Activated CD8-positive, alpha-beta memory T cell treated with anti-CD3 and anti-CD28 coated beads, Interleukin-2, amount 50 U/mL, for 48 hours (primary cell): ENCODE results near the gene FOXN1.
A peak's percentile ranks its signal among the peaks of the same experiment; 100 is the strongest.

Experiments
- DNase-seq: peaks from one replicate; pipeline ENCODE4 v3.0.0-alpha.2; 2020

FOXN1 gene

DNA sequence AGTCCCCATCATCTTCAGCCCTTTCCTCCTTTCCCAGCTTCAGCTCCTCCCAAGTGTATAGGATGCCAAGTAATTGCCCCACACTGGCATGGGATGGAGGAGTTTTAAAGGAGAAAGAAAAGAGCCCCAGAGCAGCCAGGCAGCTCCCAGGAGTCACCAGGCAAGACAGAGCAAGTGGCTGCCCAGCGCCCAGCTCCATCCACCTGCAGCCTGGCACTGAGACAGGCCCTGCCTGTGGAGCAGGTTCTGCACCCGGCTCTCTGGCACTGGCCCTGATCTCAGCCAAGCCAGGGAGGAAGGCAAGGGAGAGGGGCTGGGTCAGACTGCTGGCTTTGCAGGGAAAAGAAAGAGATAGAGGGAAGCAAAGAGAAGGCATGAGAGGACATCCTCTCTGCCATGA, 21.7 kb downstream of the FOXN1 start:
- DNase-seq = no peak

DNA sequence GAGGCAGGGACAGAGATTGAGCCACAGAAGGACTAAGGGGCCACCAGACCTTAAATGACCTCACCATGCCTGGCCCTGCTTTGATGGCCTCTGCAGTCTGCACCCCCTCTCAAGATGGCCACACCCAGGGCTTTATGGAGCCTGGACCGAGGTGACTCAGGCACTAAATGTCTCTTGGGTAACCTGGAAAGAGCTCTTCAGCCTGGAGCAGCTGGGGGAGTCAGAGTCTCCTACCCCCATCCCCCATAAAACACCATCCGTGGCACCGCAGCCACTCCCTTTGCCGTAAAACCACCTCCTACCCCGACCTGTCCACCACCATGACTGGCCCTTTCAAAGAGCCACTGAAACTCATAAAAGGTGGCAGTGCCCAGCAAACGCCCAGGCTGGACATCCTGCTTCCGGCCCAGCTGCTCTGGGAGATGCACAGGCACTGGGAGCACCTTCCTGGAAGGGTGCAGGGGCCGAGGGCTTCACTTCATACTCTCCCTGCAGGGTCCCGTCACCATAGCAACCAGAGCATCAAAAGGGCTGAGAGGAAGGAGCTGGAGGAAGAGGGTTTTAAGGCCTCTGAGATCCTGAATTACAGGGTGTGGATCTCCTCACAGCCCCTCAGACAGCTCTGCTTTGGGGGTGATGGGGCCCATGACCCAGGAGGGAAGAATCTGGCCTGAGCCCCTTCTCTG, 22.3 kb downstream of the FOXN1 start:
- no peak for DNase-seq

DNA sequence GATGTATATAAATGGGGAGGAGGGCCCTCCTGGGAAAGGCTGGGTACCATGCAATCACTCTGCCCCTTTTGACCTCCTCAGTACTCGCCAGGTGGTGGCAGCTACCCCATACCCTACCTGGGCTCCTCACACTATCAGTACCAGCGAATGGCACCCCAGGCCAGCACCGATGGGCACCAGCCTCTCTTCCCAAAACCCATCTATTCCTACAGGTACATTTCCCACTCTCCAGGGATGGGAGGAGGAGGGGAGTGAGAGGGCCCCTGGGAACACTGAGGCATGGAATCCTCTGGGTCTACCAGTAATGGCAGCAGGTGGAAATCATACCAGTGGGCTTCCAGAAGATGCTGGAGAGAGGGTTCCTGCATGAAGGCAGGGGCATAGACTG, 22.9 kb downstream of the FOXN1 start:
- no peak for DNase-seq

DNA sequence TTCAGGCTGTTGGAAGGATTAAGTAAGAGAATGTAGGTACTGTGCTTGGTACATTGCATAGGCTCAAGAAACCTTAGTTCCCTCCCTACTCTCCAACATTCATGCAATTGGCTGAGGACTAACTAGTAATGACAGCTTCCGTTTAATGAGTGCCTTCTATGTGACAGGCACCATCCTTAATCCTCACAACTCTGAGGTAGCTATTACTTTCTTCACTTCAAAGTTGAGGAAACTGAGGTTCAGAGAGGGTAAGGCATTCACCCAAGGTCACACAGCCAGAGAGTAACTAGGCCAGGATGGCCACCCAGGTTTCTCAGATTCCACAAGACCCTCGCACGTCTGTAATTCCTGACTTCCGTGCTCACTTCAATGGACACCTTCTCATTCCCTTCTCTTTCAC, 24.1 kb downstream of the FOXN1 start:
- no peak for DNase-seq

DNA sequence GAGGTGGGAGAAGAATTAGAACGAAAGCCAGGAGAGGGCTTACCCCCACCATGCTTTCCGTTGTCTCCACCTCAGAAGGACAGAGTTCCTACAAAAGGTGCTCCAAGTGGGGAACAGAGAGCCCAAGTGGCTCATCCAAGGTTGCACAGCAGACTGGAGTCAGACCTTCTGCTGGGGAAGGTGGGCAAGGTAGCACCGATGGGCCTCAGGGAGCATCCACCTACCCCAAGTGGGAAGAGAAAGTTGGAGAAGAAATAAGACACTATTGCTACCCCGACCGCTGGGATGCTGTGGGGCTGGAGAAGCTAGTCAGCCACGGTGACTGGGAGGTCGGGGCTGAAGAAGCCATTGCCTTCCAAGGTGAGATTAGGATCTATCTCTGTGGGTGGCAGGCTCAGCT, 24.8 kb downstream of the FOXN1 start:
- no peak for DNase-seq

DNA sequence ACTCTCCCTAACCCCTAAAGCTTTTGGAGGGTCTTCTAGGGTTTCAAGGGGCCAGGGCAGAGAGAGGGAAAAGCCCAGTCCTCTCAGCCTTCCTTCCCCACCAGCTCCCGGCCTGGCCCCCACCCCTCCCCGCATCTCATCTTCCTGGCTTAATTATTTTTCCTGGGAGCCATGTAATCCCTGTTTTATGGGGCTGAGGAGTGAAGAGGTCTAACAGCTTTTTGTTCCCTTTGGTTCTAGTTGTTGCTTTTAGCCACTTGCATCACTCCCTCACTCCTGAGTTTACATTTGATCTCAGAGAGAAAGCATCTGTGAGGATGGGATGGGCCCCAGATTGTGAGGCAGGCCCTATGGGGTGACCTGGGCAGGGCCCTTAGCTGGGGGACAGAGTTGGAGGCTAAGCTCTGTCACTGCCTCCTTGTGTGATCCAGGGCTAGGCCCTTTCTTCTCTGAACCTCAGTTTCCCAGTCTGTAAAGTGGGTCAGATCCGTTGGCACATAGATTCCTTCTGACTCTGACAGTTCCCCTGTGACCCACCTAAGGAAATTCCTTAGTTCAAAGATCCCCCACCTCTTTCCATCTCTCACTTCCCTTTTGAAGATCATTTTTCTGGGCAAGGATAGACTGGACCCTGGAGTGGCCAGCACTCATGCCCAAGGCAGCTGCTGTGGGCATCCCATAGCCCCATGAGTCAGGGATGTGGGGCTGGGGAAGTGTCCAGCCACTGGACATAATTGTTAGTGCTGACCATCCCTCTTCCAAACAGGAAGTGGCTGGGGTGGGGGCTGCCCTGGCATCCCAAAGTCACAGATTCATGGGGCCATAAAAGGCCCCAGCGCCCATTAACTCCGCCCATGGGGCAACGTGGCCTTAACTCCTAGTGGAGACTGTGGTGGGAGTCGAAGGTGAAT, 26.2 kb downstream of the FOXN1 start:
- no peak for DNase-seq

DNA sequence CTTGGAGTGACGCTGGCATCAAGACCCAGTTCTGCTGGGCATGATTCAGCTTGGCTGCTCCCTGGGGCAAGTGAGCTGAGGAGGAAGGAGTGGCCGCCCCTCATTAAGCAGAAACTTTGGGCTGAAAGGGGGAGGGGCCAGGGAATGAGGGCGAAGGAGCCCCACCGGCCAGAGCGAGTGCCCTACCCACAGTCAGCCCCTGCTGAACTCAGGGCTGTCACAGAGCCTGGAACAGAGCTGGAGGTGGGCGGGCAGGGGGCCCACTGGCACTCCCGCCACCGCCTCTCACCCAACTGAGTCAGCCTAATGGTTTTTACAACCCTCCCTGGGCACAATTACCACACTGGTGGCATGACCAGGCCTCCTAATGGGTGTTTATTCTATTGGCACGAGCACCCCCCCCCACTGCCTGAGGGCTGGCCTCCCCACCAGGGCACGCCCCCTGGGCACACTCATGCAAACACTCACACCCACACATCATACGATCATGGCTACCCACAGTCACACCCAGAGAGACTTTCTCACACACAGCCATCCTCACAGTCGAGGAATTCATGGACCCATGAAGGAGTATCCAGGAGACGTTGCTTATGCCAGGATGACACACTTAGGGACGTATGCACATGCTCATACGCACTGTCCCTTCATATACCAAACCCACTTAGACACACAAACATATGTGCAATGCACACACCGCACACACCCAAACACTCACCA, 27.1 kb downstream of the FOXN1 start:
- no peak for DNase-seq

DNA sequence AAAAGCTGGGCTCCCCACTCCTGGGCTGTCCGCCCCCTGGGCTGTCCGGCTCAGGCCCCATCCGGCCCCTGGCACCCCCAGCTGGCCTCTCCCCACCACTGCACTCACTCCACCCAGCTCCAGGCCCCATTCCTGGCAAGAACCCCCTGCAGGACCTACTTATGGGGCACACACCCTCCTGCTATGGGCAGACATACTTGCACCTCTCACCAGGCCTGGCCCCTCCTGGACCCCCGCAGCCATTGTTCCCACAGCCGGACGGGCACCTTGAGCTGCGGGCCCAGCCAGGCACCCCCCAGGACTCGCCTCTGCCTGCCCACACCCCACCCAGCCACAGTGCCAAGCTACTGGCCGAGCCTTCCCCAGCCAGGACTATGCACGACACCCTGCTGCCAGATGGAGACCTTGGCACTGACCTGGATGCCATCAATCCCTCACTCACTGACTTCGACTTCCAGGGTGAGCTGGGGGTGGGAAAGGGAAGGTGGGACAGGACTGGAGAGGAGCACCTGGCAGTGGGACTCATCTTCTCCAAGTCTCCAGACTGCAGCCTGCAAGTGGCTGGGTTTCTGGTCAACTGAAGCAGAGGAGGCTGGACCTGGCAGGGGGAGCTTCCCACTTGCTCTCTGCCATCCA, 28.7 kb downstream of the FOXN1 start:
- DNase-seq = no peak

DNA sequence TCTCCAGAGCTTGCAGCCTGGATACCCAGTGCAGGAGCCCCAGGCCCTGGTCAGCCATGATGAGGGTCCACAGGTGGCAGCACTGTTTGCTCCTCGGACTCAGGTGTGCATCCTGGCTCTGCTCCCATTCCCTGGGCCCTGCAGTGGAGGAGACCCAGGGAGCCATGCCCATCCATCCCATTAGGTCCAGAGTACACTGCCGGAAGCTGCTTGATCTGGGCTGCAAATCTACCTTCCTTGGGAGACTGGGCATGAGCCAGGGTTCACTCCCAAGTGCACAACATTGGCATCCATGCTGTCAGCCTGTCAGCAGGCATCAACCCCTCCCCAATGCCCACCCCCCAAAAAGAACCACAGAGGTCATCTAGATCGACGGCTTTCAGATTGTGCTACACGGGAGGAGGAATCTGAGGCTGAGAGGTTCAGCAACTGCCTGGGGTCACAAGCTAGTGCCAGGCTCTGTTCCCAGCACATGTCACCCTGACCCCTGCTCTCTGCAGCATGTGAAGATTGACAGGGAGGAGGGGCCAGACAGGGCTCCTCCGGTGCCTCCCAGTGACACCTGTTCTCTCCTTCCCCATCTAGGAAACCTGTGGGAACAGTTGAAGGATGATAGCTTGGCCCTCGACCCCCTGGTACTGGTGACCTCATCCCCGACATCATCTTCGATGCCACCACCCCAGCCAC, 30.5 kb downstream of the FOXN1 start:
- DNase-seq = no peak

DNA sequence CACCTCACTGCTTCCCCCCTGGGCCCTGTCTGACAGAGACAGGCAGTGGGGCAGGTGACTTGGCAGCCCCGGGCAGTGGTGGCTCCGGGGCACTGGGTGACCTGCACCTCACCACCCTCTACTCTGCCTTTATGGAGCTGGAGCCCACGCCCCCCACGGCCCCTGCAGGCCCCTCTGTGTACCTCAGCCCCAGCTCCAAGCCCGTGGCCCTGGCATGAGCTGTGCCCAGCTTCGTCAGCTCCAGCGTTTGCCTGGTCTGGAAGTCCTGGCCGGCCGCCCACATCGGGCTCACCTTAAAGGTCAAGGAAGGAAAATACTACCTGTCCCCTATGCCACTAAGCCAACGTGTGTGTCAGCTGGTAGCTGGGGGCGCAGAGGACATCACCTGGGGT, 31.1 kb downstream of the FOXN1 start:
- no peak for DNase-seq

DNA sequence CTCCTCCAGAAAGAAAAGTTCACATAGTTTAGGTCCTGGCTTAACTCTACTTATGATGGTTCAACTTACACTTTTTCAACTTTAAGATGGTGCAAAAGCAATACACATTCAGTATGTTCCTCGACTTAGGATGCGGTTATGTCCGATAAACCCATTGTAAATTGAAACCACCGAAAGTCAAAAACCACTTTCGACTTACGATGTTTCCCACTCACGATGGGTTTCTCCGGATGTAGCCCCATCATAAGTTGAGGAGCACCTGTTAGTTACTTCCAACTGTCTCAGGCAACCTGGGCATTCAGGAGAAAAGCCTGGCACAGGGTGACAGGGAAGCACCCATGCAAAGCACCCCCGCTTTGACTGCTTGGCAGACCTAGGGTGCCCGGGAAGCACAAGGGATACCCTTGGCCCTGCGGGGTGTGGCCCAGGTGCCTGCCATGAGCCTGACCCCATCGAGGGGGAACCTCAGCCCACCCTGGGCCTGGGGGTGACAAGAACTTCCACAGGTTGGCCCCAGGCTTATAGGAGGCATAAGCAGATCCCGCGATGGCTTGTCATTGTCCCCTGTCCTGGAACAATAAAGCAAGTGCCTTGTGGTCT, 32.2 kb downstream of the FOXN1 start:
- no peak for DNase-seq

DNA sequence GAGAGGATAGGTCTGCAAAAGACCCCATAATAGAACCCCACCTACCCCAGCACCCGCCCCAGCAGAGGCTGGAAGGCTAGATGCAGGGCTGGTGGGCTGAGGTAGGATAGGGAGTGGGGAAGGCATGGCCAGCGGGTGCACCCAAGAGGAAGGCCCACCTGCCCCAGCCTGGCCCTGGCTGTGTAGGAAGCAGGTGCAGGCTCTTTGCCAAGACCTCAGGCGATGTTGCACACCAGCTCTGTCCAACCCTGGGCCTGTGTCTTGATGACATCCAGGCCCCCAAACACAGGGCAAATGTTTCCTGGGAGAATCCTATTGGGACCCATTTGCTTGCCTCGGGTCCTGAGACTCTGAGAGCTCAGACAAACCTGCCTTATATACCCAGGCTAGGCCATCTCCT, 34.1 kb downstream of the FOXN1 start:
- DNase-seq = no peak

DNA sequence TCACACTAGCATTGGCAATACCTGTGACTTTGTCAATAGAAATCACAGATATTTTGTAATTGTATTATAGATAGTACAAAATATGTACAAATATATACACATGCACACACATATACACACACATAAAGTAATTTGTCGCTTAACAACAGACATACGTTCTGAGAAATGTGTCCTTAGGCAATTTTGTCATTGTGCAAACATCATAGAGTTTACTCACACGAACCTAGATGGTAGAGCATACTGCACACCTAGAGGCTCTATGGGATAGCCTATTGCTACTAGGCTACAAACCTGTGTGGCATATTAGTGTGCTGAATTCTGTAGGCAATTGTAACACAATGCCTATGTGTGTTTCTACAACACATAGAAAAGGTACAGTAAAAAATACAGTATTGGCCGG, 35.3 kb downstream of the FOXN1 start:
- DNase-seq = no peak

DNA sequence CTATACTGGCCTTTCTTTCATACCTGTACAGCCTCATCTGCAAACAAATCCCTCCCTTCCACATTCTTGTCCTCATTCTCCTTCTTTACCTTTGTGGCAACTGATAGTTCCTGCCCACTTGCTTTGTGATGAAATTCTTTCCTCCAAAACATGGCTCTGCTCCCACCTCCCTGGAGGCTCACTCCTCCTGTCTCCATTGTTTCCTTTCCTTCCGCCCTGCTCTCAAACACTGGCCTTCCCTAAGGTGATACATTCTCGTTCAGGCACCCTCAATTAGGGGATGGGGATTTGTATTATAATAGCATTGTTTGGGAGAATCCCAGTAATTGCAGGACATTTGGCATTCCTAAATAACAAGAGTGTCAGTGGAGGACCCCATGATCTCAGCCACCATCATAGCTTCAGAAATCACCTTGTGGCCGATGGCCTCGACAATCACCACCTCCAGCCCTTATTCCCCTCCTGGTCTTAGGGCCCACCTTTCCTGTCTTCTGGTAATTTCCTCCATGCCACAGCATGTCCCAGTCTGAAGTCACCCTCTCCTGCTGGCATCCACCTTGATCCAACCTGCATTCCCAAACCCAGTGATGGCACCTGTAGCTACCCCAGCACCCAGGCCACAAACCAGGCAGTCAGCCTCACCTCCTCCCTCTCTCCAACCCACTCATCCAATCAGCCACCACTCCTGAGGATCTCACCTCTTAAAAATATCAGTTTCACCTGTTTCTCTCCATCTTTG, 38.4 kb downstream of the FOXN1 start:
- no peak for DNase-seq

DNA sequence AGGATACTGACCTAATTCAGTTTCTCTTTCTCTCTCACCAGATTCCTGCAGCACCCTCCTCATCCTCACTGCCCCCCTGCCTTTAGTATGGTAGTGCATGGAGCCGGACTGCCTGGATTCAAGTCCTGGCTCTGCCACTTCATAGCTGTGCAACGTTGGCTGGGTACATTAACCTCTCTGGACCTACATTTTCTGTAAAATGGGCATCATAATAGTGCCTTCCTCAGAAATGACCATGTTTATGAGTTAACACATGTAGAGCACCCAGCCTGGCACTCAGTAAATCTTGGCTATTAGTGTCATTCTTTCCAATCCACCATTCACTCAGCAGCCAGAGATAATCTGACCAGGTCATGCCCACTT, 39.0 kb downstream of the FOXN1 start:
- DNase-seq = no peak

DNA sequence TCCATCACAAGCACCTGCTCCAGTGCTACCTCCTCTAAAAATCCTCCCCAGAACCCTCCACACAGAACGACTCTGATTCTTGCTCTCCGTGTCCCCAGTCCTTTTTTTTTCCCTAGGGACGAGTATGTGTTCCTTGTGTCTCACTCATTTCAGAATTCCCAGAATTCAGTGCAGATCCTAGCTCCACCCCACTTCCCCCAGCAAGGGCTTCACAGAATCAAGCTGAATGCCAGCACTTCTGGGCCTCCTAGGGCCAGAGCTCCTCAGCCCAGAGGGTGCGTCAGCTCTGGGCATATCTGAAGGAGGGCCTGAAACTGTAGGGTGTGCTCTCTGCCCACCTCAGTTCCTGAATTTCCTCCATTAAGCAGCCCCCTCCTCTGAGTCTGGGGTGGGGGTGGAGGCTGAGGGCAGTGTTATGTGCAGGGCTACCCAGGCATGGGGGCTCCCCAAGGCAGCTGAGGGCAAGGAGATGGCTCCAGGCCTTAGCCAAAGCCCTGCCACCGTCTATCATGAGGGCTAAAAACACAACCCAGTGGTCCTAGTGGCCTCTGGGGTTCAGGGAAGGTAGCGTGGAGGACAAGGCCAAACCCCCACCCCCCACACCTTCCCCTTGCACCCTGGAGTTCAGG, 39.8 kb downstream of the FOXN1 start:
- DNase-seq = no peak

DNA sequence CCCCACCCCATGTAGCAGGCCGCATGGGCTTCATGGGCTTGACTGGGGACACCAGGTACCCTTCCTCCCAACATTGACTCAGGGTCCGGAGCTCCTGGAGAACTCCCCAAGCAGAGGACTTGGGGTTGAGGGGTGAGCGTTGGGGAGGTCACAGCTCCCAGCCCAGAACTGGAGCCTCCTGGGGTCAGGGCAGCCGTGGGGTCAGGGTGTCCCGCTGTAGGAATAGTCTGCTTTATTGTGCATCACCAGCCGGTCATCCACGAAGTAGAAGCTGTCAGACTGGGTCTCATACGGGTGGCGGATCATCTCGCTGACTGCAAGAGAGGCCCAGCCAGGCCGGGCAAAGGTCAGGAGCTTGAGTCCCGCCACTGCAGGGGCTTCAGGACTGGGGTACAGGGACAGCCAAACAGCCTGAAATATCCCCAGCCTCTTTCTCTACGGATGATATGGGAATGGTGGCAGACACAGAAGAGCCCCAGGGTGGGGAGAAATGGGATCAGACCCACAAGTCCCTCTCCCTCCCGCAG, 41.0 kb downstream of the FOXN1 start:
- DNase-seq = no peak

DNA sequence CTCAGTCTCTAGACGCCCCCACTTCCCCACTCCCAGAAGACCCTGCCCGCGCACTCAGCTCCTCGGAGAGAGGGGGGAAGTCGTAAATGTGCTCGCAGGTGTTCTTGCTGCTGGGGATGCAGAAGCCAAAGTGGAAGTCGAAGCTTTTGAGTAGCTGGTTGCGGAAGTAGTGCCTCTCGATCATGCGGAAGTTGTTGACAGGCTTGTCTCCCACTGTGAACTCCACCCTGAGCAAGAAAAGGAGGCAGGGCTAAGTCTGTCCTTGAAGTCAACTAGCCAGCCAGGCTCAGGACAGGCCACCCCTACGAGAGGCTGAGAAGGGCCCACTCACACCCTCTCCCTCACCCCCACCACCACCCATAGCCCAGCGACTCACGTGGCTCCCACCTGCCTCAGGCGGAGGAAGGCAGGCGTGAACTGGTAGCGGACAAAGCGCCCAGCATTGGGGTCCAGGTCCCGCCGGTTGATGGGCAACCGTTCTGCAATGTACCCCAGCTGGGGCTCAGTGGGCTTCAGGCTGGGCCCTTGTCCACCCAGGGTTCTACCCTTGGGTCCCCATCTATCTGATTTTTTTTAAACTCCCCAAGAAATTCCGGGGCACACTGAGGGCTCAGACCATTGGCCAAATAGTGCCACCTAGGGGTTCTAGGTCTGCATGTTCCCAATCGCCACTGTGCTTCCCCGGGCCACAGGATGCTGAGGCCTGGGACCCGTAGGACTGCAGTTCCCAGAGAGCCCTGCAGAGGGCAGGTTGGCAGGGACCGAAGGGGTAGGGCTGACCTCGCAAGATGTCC, 41.7 kb downstream of the FOXN1 start:
- peak; percentile 92 for DNase-seq

DNA sequence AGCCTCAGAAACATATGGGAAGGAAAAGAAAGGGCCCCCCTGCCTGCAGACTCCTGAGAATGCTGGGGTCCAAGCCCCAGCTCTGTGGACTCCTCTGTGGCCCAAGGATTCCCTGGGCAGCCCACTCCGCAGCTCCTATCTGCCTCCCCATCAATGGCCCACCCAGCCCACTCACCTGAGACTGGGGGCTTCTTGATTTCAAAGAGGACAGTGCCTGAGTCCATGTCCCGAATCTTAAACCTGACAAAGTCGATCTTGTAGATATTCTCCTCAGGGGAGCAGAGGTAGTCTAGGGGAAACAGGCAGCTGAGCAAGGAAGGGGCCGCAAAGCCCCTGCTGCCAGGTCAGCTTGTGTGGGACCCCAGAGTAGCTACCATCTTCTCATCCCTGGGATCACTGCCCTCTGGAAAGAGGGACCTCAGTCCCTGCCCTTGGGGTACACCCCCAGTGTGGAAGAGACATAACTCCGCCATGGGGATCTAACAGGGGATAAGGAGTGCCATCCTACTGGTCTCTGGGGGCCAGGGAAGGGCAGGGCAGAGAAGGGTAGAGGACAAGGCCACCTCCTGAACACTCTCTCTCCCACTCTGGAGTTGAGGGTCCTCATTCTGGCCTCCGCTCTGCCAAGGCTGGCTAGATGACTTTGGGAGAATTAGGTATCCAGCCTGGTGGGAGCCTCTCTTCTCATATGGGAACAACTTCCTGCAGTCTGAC, 42.4 kb downstream of the FOXN1 start:
- no peak for DNase-seq
